Testis (tissue), 2 donors: ENCODE measurements around the gene IRF7.

Experiments used
- CTCF ChIP-seq, 3 experiments: fragments of 450-650 bp in 2 of 3; fragments of 200-600 bp in 1 of 3; sonication (generic) in 1 of 3; IDR thresholded peaks; one replicate each; pipeline ENCODE4 v1.5.1; 2016 to 2019; ENCODE audit warnings: antibody characterized with exemption in 3 of 3, mild to moderate bottlenecking in 2 of 3, moderate library complexity in 1 of 3
- POLR2A ChIP-seq: fragments of 450-650 bp; IDR thresholded peaks from one replicate; pipeline ENCODE4 v1.6.1; 2017; ENCODE audit warnings: antibody characterized with exemption, mild to moderate bottlenecking, moderate library complexity

- no peak for TF ChIP-seq CTCF (IDR thresholded peaks at IDR 0.05)
- TF ChIP-seq POLR2A, result no peak
Observed at GRCh38 chr11:567011-567628, 48.6 kb downstream of the IRF7 start.
